ENCODE measurements around the gene ZFAND5. TPM values are rescaled to one million over a fixed set of nuclear protein-coding genes. Genes with fewer than 3 reads are reported as not detected.
A peak's percentile ranks its signal among the peaks of the same experiment; 100 is the strongest.

ZFAND5 gene, protein sequence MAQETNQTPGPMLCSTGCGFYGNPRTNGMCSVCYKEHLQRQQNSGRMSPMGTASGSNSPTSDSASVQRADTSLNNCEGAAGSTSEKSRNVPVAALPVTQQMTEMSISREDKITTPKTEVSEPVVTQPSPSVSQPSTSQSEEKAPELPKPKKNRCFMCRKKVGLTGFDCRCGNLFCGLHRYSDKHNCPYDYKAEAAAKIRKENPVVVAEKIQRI
- total RNA-seq (2014; rRNA removed; shearing (Covaris generic)) = 216 and 233 TPM in 2 replicates
- polyA plus RNA-seq (2016; fragmentation: Nextera tagmentation; extraction: Ambion mirVana) = 134 and 138 TPM in 2 replicates
- long read RNA-seq, transcript ZFAND5-204 (6 exons, 2,686 nt) = major isoform, 25 of 47 reads
- long read RNA-seq, transcript ZFAND5-205 (7 exons, 2,785 nt) = minor isoform, 15 of 47 reads
- long read RNA-seq, partial matches to known transcripts = 1 of 47 reads
- long read RNA-seq, other reads (novel, unspliced or antisense) = 5 of 47 reads

DNA sequence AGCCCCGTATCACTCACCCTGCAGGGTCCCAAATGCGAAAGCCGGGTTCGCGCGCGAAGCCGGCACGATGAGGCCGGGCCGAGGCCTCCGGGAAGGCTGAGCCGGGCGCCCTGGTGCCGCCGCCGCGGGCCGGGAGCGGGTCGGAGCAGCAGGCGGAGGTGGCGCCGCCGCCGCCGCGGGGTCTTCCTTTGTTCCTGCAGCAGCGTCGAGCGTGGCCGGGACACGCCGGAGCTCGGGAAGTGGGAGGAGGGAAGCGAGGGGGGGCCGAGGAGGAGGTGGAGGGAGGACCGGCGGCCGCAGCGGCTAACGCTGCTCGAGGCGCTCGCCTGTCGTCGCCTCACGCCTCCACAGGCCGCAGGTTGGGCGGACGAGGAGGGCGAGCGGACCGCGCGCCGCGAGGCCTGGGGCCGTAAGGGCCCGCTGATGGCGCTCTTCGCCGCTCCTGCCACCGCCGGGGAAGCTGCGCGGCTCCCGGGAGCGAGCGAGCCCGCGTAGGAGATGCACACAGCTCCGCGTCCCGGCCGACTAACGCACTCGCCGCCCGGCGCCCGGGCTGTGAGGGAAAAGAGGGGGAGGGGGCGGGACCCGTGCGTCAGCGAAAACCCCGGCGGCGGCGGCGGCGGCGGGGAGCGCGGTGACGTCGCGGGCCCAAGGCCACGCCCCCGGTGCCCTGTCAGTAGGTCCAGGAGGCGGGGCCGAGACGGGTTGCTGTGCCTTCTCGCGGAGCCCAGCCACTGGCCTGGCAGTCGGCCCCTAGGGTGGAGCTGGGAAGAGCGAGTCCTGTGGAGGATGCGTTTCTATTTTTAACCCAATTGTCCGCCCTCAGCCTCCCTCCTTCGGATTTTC is at the start of gene ZFAND5:
ZFAND5 (minus strand) TSS at position 530 of the 846 bp plus-strand sequence. CDS start 4,430 bp downstream, outside the sequence.
- no peaks in the 10 kb centered on the region for H3K27me3 ChIP-seq (ENCODE audit: insufficient read depth)
- H3K4me1 ChIP-seq (ENCODE audit: insufficient read depth) = peaks cover 40% of the 10 kb centered on the region
- peaks cover 21% of the 10 kb centered on the region for H3K36me3 ChIP-seq (ENCODE audit: insufficient read depth)
- H3K4me2 ChIP-seq = peak within 1 kb of the TSS; percentile 95
- peak; percentile 92 for ATAC-seq
- peak within 1 kb of the TSS; percentile 95 for H3K4me3 ChIP-seq
- DNase-seq (ENCODE audit: low spot score) = peak; percentile 98
- Mint-ChIP-seq H3K36me3 (ENCODE audit: low read depth) (peaks cover 42% of the 10 kb centered on the region), H3K27ac (peak within 1 kb of the TSS; percentile 99), H3K27me3 (ENCODE audit: insufficient read depth, low read depth, poor library complexity) (peaks cover 11% of the 10 kb centered on the region), H3K4me3 (peak within 1 kb of the TSS; percentile 97), H3K9me3 (no peaks in the 10 kb centered on the region; the same call in 2 of the 3 replicates), H3K4me1 (peaks cover 24% of the 10 kb centered on the region)
- peak within 1 kb of the TSS; percentile 39; the same call in 1 of the 2 replicates for H2AFZ ChIP-seq
- H3K79me2 ChIP-seq (replicated peaks; ENCODE audit: insufficient read depth) = peaks cover 51% of the 10 kb centered on the region
- H3K9me2 ChIP-seq (ENCODE audit: insufficient read depth) = no peaks in the 10 kb centered on the region
- peak within 1 kb of the TSS; percentile 100 for H3K27ac ChIP-seq (ENCODE audit: low read depth)
- H4K20me1 ChIP-seq (replicated peaks; ENCODE audit: insufficient read depth) = peaks cover 34% of the 10 kb centered on the region
- peaks cover 4% of the 10 kb centered on the region; the same call in 1 of the 2 replicates for H3F3A ChIP-seq (replicated peaks; ENCODE audit: low read depth)
- TF ChIP-seq POLR2AphosphoS5 (IDR thresholded peaks at IDR 0.05; ENCODE audit: low read depth) (peak; percentile 97), ZNF114 (CRISPR knock-in tag; IDR thresholded peaks at IDR 0.05) (no peak), JUNB (IDR thresholded peaks at IDR 0.05; ENCODE audit: unreplicated experiment) (no peak), ZNF331 (CRISPR knock-in tag; IDR thresholded peaks at IDR 0.05; ENCODE audit: low read depth) (no peak), STAT1 (IDR thresholded peaks at IDR 0.05; ENCODE audit: unreplicated experiment) (no peak), EZH2 (IDR thresholded peaks at IDR 0.05; ENCODE audit: low read depth, unreplicated experiment) (no peak), NANOG (IDR thresholded peaks at IDR 0.05; ENCODE audit: borderline replicate concordance) (no peak), CREB1 (CRISPR knock-in tag; IDR thresholded peaks at IDR 0.05; ENCODE audit: low read depth) (peak; percentile 92)
- TF ChIP-seq, protein P1, sequence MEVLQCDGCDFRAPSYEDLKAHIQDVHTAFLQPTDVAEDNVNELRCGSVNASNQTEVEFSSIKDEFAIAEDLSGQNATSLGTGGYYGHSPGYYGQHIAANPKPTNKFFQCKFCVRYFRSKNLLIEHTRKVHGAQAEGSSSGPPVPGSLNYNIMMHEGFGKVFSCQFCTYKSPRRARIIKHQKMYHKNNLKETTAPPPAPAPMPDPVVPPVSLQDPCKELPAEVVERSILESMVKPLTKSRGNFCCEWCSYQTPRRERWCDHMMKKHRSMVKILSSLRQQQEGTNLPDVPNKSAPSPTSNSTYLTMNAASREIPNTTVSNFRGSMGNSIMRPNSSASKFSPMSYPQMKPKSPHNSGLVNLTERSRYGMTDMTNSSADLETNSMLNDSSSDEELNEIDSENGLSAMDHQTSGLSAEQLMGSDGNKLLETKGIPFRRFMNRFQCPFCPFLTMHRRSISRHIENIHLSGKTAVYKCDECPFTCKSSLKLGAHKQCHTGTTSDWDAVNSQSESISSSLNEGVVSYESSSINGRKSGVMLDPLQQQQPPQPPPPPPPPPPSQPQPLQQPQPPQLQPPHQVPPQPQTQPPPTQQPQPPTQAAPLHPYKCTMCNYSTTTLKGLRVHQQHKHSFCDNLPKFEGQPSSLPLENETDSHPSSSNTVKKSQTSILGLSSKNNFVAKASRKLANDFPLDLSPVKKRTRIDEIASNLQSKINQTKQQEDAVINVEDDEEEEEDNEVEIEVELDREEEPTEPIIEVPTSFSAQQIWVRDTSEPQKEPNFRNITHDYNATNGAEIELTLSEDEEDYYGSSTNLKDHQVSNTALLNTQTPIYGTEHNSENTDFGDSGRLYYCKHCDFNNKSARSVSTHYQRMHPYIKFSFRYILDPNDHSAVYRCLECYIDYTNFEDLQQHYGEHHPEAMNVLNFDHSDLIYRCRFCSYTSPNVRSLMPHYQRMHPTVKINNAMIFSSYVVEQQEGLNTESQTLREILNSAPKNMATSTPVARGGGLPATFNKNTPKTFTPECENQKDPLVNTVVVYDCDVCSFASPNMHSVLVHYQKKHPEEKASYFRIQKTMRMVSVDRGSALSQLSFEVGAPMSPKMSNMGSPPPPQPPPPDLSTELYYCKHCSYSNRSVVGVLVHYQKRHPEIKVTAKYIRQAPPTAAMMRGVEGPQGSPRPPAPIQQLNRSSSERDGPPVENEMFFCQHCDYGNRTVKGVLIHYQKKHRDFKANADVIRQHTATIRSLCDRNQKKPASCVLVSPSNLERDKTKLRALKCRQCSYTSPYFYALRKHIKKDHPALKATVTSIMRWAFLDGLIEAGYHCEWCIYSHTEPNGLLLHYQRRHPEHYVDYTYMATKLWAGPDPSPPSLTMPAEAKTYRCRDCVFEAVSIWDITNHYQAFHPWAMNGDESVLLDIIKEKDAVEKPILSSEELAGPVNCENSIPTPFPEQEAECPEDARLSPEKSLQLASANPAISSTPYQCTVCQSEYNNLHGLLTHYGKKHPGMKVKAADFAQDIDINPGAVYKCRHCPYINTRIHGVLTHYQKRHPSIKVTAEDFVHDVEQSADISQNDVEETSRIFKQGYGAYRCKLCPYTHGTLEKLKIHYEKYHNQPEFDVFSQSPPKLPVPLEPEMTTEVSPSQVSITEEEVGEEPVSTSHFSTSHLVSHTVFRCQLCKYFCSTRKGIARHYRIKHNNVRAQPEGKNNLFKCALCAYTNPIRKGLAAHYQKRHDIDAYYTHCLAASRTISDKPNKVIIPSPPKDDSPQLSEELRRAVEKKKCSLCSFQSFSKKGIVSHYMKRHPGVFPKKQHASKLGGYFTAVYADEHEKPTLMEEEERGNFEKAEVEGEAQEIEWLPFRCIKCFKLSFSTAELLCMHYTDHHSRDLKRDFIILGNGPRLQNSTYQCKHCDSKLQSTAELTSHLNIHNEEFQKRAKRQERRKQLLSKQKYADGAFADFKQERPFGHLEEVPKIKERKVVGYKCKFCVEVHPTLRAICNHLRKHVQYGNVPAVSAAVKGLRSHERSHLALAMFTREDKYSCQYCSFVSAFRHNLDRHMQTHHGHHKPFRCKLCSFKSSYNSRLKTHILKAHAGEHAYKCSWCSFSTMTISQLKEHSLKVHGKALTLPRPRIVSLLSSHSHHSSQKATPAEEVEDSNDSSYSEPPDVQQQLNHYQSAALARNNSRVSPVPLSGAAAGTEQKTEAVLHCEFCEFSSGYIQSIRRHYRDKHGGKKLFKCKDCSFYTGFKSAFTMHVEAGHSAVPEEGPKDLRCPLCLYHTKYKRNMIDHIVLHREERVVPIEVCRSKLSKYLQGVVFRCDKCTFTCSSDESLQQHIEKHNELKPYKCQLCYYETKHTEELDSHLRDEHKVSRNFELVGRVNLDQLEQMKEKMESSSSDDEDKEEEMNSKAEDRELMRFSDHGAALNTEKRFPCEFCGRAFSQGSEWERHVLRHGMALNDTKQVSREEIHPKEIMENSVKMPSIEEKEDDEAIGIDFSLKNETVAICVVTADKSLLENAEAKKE (CRISPR knock-in tag; IDR thresholded peaks at IDR 0.05) = no peak
- TF ChIP-seq, protein P2, sequence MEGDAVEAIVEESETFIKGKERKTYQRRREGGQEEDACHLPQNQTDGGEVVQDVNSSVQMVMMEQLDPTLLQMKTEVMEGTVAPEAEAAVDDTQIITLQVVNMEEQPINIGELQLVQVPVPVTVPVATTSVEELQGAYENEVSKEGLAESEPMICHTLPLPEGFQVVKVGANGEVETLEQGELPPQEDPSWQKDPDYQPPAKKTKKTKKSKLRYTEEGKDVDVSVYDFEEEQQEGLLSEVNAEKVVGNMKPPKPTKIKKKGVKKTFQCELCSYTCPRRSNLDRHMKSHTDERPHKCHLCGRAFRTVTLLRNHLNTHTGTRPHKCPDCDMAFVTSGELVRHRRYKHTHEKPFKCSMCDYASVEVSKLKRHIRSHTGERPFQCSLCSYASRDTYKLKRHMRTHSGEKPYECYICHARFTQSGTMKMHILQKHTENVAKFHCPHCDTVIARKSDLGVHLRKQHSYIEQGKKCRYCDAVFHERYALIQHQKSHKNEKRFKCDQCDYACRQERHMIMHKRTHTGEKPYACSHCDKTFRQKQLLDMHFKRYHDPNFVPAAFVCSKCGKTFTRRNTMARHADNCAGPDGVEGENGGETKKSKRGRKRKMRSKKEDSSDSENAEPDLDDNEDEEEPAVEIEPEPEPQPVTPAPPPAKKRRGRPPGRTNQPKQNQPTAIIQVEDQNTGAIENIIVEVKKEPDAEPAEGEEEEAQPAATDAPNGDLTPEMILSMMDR (conservative IDR thresholded peaks at IDR 0.05; ENCODE audit: low read depth in 2 of 2) = peak in 1 of 2 experiments; percentile 16; a peak in 1 of 4 replicates
- TF ChIP-seq, protein P3, sequence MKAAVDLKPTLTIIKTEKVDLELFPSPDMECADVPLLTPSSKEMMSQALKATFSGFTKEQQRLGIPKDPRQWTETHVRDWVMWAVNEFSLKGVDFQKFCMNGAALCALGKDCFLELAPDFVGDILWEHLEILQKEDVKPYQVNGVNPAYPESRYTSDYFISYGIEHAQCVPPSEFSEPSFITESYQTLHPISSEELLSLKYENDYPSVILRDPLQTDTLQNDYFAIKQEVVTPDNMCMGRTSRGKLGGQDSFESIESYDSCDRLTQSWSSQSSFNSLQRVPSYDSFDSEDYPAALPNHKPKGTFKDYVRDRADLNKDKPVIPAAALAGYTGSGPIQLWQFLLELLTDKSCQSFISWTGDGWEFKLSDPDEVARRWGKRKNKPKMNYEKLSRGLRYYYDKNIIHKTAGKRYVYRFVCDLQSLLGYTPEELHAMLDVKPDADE (IDR thresholded peaks at IDR 0.05) = no peak; the same call in 1 of the 2 replicates
